Neural cell (in vitro differentiated cells): ENCODE results near the gene SIX6. TPM values are rescaled to one million over a fixed set of nuclear protein-coding genes. Genes with fewer than 3 reads are reported as not detected.
A peak's percentile ranks its signal among the peaks of the same experiment; 100 is the strongest.

Experiments used
- H2AFZ ChIP-seq: fragments of 200-600, 300-800 bp; sonication (generic), shearing (Covaris generic); 2 replicates; pipeline ENCODE4 v1.6.0; 2014; ENCODE audit warnings: low read depth, mild to moderate bottlenecking, antibody characterized with exemption, low read length, moderate library complexity
- H3F3A ChIP-seq: fragments of 200-600 bp; shearing (Covaris generic); 2 replicates; pipeline ENCODE4 v1.6.1; 2016; ENCODE audit warnings: mild to moderate bottlenecking, moderate library complexity, mixed read lengths, antibody characterized with exemption, low read length; ENCODE audit not compliant: insufficient read depth, poor library complexity, severe bottlenecking
- H3K27ac ChIP-seq: fragments of 200-600, 300-800 bp; sonication (generic), shearing (Covaris generic); 2 replicates; pipeline ENCODE4 v1.5.1; 2014; ENCODE audit warnings: mild to moderate bottlenecking, low read length, moderate library complexity
- H3K27me3 ChIP-seq: fragments of 300-800, 200-600 bp; sonication (generic), shearing (Covaris generic); 2 replicates; pipeline ENCODE4 v1.6.0; 2014; ENCODE audit warnings: mild to moderate bottlenecking, low read depth, low read length, moderate library complexity; ENCODE audit not compliant: insufficient read depth
- H3K36me3 ChIP-seq: fragments of 300-800, 200-600 bp; sonication (generic), shearing (Covaris generic); 2 replicates; pipeline ENCODE4 v1.5.1; 2014; ENCODE audit warnings: mild to moderate bottlenecking, antibody characterized with exemption, low read length, moderate library complexity; ENCODE audit not compliant: insufficient read depth
- H3K4me2 ChIP-seq: fragments of 300-800, 200-600 bp; sonication (generic), shearing (Covaris generic); 2 replicates; pipeline ENCODE4 v1.6.0; 2014; ENCODE audit warnings: mild to moderate bottlenecking, low read length
- H3K4me3 ChIP-seq: fragments of 300-800, 200-600 bp; sonication (generic), shearing (Covaris generic); 2 replicates; pipeline ENCODE4 v1.5.1; 2014; ENCODE audit warnings: mild to moderate bottlenecking, low read length, moderate library complexity
- H3K79me2 ChIP-seq: fragments of 200-600 bp; shearing (Covaris generic); replicated peaks from 2 replicates; pipeline ENCODE4 v1.6.0; 2014; ENCODE audit warnings: mild to moderate bottlenecking, low read length, moderate library complexity; ENCODE audit not compliant: insufficient read depth
- H3K9ac ChIP-seq: fragments of 300-800, 200-600 bp; sonication (generic), shearing (Covaris generic); 2 replicates; pipeline ENCODE4 v1.6.1; 2016; ENCODE audit warnings: mild to moderate bottlenecking, low read length, mixed read lengths
- H3K9me2 ChIP-seq: fragments of 200-600 bp; shearing (Covaris generic); 2 replicates; pipeline ENCODE4 v1.6.1; 2016; ENCODE audit warnings: mild to moderate bottlenecking, low read length, mixed read lengths; ENCODE audit not compliant: insufficient read depth
- H3K9me3 ChIP-seq: fragments of 200-600, 300-800 bp; sonication (generic), shearing (Covaris generic); 2 replicates; pipeline ENCODE4 v1.6.1; 2016; ENCODE audit warnings: mild to moderate bottlenecking, mixed run types, low read length, moderate library complexity, mixed read lengths
- H4K20me1 ChIP-seq: fragments of 200-600 bp; shearing (Covaris generic); 2 replicates; pipeline ENCODE4 v1.6.1; 2016; ENCODE audit warnings: mild to moderate bottlenecking, mixed run types; ENCODE audit not compliant: insufficient read depth
- EP300 ChIP-seq: fragments of 450-650 bp; conservative IDR thresholded peaks from 2 replicates; pipeline ENCODE4 v1.6.1; 2014; ENCODE audit warnings: antibody characterized with exemption, mild to moderate bottlenecking, moderate library complexity; ENCODE audit not compliant: poor library complexity, severe bottlenecking
- EZH2 ChIP-seq: fragments of 200-600, 300-800 bp; shearing (Covaris generic), sonication (generic); IDR thresholded peaks from 2 replicates; pipeline ENCODE4 v1.6.1; 2014; ENCODE audit warnings: antibody characterized with exemption, low read length, borderline replicate concordance, mild to moderate bottlenecking; ENCODE audit not compliant: insufficient read depth, poor library complexity, severe bottlenecking
- MXI1 ChIP-seq: fragments of 450-650 bp; conservative IDR thresholded peaks from 2 replicates; pipeline ENCODE4 v1.6.1; 2014; ENCODE audit warnings: antibody characterized with exemption, mild to moderate bottlenecking; ENCODE audit not compliant: poor library complexity, severe bottlenecking
- POLR2AphosphoS5 ChIP-seq: IDR thresholded peaks from 2 replicates; pipeline ENCODE4 v1.6.1; 2012
- RAD21 ChIP-seq: fragments of 450-650 bp; conservative IDR thresholded peaks from 2 replicates; pipeline ENCODE4 v1.6.1; 2014; ENCODE audit warnings: antibody characterized with exemption, mild to moderate bottlenecking, moderate library complexity
- SMC3 ChIP-seq: fragments of 450-650 bp; conservative IDR thresholded peaks from 2 replicates; pipeline ENCODE4 v1.6.1; 2014; ENCODE audit warnings: antibody characterized with exemption, mild to moderate bottlenecking, moderate library complexity; ENCODE audit not compliant: poor library complexity
- TAF1 ChIP-seq: IDR thresholded peaks from 2 replicates; pipeline ENCODE4 v1.6.1; 2012; ENCODE audit warnings: low read depth
- polyA plus RNA-seq: library from polyadenylated mRNA; depleted of rRNA; stranded (reverse); fragments of >200 nt; gene quantifications from 2 replicates; pipeline ENCODE4 v1.2.3, GENCODE V29; 2014
- TF ChIP-seq, protein P1 (sequence below): IDR thresholded peaks from 2 replicates; pipeline ENCODE4 v1.6.1; 2012; ENCODE audit warnings: borderline replicate concordance
- TF ChIP-seq, protein P2 (sequence below): fragments of 450-650 bp; IDR thresholded peaks from 2 replicates; pipeline ENCODE4 v1.5.1; 2014; ENCODE audit warnings: antibody characterized with exemption, mild to moderate bottlenecking, moderate library complexity; ENCODE audit not compliant: poor library complexity, severe bottlenecking

The SIX6 gene
- polyA plus RNA-seq, 1 donor from 2014 or later, result not detected

DNA sequence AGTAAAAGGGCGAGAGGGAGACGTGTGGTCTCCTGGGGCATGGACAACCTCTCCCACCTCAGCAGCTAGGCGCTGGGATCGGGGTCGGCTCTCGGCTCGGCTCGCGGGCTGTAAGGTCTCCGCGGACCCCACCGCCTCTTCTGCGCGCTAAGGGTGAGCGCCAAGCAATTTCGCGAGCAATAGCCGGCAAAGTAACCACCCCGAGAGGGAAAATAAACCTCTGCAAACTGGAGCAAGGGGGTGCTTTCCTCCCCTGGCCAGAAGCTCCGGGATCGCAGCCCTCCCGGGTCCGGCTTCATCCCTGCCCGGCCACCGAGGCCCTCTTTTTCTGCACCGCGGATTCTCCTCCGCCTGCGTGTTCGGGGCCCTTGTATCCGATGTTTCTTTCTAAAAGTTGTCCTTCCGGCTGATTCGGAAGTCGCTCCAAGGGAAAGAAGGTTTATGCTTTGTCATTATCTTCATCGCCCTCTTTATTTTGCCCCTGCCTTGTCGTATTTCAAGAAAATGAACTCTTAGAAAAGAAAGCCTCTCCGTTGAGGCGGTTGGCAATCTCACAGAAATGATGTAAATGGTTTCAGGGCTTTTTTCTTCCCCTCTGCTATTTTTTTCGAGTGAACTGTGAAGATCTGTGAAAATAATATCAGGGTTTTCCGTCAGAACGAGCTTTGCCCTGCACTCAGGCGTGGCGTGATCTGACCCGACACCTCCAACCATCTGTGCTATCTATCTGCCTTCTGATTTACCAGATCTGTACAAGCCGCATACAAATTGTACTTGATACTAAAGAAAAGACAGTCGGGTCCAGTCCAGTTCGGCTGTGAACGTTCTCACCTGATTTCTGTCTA, 1.7 kb upstream of the SIX6 start:
- Histone ChIP-seq H3K79me2 (no peaks in the 10 kb centered on the region), H3K36me3 (no peaks in the 10 kb centered on the region), H4K20me1 (no peaks in the 10 kb centered on the region), H3K4me2 (no peak overlapping the region), H3K27ac (no peak overlapping the region), H3K9me2 (no peaks in the 10 kb centered on the region), H3K4me3 (no peak overlapping the region), H3K9ac (no peak overlapping the region), H3F3A (no peaks in the 10 kb centered on the region), H3K9me3 (no peaks in the 10 kb centered on the region), H3K27me3 (peaks cover 100% of the 10 kb centered on the region), H2AFZ (no peak overlapping the region)
- TF ChIP-seq POLR2AphosphoS5, result peak; percentile 39
- no peak for TF ChIP-seq SMC3

DNA sequence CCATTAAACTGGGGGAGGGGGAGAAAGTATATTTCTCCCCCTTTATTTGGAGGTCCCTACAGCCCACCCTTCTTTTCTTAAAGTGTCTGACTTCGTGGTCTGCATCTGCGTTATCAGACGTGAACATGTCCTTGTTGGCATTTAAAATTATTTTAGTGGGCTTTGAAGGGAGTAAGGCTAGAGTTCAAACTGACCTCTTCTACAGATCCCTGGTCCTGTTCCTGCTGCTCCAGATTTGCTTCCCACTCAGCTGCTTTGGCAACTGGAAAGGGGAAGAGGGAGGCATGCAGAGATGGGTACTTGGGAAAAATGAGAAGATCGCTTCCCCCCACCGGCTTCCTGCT, 611 bp upstream of the SIX6 start:
- no peak for TF ChIP-seq EZH2
- no peak for TF ChIP-seq POLR2AphosphoS5
- TF ChIP-seq RAD21, result no peak
- TF ChIP-seq, protein P1, sequence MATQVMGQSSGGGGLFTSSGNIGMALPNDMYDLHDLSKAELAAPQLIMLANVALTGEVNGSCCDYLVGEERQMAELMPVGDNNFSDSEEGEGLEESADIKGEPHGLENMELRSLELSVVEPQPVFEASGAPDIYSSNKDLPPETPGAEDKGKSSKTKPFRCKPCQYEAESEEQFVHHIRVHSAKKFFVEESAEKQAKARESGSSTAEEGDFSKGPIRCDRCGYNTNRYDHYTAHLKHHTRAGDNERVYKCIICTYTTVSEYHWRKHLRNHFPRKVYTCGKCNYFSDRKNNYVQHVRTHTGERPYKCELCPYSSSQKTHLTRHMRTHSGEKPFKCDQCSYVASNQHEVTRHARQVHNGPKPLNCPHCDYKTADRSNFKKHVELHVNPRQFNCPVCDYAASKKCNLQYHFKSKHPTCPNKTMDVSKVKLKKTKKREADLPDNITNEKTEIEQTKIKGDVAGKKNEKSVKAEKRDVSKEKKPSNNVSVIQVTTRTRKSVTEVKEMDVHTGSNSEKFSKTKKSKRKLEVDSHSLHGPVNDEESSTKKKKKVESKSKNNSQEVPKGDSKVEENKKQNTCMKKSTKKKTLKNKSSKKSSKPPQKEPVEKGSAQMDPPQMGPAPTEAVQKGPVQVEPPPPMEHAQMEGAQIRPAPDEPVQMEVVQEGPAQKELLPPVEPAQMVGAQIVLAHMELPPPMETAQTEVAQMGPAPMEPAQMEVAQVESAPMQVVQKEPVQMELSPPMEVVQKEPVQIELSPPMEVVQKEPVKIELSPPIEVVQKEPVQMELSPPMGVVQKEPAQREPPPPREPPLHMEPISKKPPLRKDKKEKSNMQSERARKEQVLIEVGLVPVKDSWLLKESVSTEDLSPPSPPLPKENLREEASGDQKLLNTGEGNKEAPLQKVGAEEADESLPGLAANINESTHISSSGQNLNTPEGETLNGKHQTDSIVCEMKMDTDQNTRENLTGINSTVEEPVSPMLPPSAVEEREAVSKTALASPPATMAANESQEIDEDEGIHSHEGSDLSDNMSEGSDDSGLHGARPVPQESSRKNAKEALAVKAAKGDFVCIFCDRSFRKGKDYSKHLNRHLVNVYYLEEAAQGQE, result no peak
- TF ChIP-seq MXI1, result no peak
- no peak for TF ChIP-seq TAF1
- TF ChIP-seq, protein P2, sequence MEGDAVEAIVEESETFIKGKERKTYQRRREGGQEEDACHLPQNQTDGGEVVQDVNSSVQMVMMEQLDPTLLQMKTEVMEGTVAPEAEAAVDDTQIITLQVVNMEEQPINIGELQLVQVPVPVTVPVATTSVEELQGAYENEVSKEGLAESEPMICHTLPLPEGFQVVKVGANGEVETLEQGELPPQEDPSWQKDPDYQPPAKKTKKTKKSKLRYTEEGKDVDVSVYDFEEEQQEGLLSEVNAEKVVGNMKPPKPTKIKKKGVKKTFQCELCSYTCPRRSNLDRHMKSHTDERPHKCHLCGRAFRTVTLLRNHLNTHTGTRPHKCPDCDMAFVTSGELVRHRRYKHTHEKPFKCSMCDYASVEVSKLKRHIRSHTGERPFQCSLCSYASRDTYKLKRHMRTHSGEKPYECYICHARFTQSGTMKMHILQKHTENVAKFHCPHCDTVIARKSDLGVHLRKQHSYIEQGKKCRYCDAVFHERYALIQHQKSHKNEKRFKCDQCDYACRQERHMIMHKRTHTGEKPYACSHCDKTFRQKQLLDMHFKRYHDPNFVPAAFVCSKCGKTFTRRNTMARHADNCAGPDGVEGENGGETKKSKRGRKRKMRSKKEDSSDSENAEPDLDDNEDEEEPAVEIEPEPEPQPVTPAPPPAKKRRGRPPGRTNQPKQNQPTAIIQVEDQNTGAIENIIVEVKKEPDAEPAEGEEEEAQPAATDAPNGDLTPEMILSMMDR, result no peak
- TF ChIP-seq SMC3, result no peak
- TF ChIP-seq EP300, result no peak
- Histone ChIP-seq H3K9me3 (no peaks in the 10 kb centered on the region), H2AFZ (no peak overlapping the region), H3K4me2 (no peak overlapping the region), H3K9me2 (no peaks in the 10 kb centered on the region), H3K27me3 (peaks cover 100% of the 10 kb centered on the region), H3K36me3 (no peaks in the 10 kb centered on the region), H3F3A (no peaks in the 10 kb centered on the region), H3K9ac (no peak overlapping the region), H3K27ac (no peak overlapping the region), H3K79me2 (no peaks in the 10 kb centered on the region), H3K4me3 (peak overlapping the region; percentile 60), H4K20me1 (no peaks in the 10 kb centered on the region)
